HFF-Myc (cell line): ENCODE results near the gene TMEM171.

ENCODE experiments used
- DNase-seq: peaks from one replicate; pipeline ENCODE4 v3.0.0-alpha.2; 2011; ENCODE audit warnings: low read depth; ENCODE audit errors: extremely low read depth
- H3K4me3 ChIP-seq: replicated peaks from 2 replicates; pipeline ENCODE4 v1.5.1; 2011; ENCODE audit warnings: low read depth, mild to moderate bottlenecking, control low read depth, low read length
- CTCF ChIP-seq: IDR thresholded peaks from 2 replicates; pipeline ENCODE4 v1.5.1; 2012; ENCODE audit warnings: mild to moderate bottlenecking, low read depth, low read length, control low read depth; ENCODE audit errors: missing control alignments

Gene TMEM171

GRCh38 chr5:73172951-73173350, 52.6 kb downstream of the TMEM171 start, which contains the start of gene TMEM174:
Gene TMEM174 (plus strand): TSS chr5:73173193. CDS start chr5:73173244, 51 bp downstream.
- no peak for DNase-seq
- no peak within 1 kb of the TSS for H3K4me3 ChIP-seq
- TF ChIP-seq CTCF, result no peak

GRCh38 chr5:73174100-73174815, 53.9 kb downstream of the TMEM171 start:
- no peak overlapping the region for H3K4me3 ChIP-seq
- no peak for DNase-seq

GRCh38 chr5:73176250-73176649, 55.9 kb downstream of the TMEM171 start:
- TF ChIP-seq CTCF, result no peak
- no peak overlapping the region for H3K4me3 ChIP-seq
- DNase-seq, result no peak

More at GRCh38 chr5:73174100-73174815, 53.9 kb downstream of the TMEM171 start:
- TF ChIP-seq CTCF, result no peak

- TF ChIP-seq CTCF, result no peak
These were observed 57.9 kb downstream of the TMEM171 start for GRCh38 chr5:73178265-73178664.

GRCh38 chr5:73179730-73180129, 59.4 kb downstream of the TMEM171 start:
- no peak for TF ChIP-seq CTCF
- no peak for DNase-seq
- no peak overlapping the region for H3K4me3 ChIP-seq

More at GRCh38 chr5:73178265-73178664, 57.9 kb downstream of the TMEM171 start:
- no peak for DNase-seq
- no peak overlapping the region for H3K4me3 ChIP-seq

- TF ChIP-seq CTCF, result no peak
- DNase-seq, result no peak
- no peak overlapping the region for H3K4me3 ChIP-seq
These were observed 60.2 kb downstream of the TMEM171 start for GRCh38 chr5:73180566-73180965.
